Measurements from ENCODE around the gene ADA.

The ADA gene

DNA sequence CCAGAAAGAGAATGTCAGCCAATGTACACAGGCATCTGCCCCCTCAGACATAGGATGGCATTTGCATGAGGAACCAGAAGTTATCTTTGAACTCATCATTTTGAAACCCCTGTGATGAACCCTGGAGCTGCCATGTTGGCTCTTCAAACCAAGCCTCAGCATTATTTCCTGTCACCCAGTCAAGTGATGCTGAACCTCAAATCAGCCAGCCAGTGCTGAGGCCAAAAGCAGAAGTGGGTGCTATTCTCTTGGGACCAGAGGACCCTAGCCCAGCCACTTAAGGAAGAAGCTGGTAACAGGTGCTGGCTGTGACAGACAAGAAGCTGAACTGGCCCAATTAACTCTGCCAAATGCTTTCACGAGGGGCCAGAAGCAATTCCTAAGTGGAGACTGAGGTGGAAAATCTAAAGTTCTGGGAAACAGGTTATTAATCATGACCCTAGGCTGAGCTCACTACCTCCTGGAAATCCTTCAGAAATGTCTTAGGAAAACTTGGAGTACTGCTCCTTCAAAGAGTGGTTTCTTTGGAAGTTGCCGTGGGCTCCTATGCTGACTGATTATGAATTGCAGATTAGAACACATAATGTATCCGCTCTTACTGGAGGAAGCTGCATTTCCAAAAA, 65.1 kb downstream of the ADA start:
- TF ChIP-seq ZNF274 (IDR thresholded peaks at IDR 0.05; ENCODE audit: low read depth, low read length), result no peak
- no peak overlapping the region; the same call in 1 of the 2 replicates for H3K4me3 ChIP-seq (ENCODE audit: low read length)

DNA sequence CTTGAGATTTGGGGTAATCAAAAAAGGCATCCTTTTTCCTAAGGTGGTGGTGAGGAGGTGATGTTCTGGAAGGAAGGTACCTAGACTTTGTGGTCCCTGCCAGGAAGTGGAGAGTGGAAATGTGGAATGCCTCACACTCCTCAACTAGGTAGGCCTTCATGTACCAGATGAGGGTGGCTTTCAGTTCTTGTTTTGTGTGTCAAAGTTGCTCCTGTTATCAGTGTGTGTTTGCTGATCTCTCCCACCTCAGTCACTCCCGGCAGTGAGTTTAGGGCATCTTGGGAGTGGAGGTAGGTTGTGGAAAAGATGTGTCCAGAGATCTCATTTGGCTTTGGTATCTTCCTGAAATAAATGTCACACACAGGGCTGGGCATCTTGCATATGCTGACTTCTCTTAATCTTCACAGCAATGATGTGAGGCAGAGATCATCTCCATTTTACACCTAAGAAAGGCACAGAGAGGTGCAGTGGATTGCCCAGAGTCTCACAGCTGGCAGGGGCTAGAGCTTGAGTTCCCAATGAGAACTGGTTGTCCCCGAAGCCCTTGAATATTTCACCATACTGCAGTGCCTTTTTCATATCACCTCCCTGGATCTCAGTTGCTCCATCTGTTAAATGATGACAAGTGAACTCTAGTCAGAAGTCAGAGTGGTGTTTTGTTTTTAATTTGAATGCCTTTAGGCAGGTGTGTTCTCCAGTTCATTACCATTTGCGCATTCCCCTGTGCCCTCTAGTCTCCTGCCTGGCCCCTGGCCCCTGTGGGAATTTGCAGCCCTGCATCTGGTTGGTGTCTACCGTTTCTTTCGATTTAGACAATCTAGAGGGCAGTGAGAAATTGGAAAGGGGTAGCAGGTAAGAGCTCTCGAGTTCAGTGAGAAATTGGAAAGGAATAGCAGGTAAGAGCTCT, 66.2 kb downstream of the ADA start:
- TF ChIP-seq ZNF274 (IDR thresholded peaks at IDR 0.05; ENCODE audit: low read depth, low read length), result no peak
- peak overlapping the region; percentile 32; the same call in 1 of the 2 replicates for H3K4me3 ChIP-seq (ENCODE audit: low read length)

DNA sequence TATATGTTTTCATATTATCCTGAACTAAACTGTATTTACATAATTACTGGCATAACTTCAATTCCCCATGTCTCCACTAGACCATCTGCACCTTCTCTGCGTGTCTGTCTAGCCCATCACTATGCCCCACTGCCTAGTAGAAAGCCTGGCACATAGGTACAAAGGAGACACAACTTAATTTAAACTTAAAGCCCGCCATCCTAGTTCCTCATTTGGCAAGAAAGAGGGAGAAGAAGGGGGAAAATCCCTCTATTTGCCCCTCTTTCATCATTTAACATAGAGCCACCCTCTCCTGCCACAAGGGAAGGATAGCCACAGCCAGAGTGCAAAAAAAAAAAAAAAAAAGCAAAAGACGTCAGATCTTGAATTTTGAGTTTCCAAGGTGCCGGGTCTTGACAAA, 67.3 kb downstream of the ADA start:
- no peak for TF ChIP-seq ZNF274 (IDR thresholded peaks at IDR 0.05; ENCODE audit: low read depth, low read length)
- H3K4me3 ChIP-seq (ENCODE audit: low read length), result peak overlapping the region; percentile 31; the same call in 1 of the 2 replicates

DNA sequence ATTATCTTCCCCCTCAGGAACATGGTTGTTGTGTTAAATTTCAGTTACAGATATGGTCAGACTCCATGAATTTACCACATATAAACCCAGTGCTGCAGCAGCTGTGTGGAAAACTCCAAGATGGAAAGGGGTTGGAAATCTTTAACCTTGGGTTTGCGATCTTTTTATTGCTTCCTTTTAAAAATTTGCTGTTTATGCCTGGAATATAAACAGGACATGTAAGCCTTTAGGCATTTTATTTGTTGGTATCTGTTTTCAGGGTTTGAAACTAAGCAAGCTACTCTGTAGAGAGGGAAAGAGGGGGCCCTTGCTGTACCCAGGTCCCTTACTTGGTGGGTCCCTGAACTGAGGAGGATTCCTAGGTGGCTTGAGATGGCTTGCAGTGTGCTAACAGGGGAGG, 68.3 kb downstream of the ADA start:
- no peak for TF ChIP-seq ZNF274 (IDR thresholded peaks at IDR 0.05; ENCODE audit: low read depth, low read length)
- peak overlapping the region; percentile 47 for H3K4me3 ChIP-seq (ENCODE audit: low read length)

DNA sequence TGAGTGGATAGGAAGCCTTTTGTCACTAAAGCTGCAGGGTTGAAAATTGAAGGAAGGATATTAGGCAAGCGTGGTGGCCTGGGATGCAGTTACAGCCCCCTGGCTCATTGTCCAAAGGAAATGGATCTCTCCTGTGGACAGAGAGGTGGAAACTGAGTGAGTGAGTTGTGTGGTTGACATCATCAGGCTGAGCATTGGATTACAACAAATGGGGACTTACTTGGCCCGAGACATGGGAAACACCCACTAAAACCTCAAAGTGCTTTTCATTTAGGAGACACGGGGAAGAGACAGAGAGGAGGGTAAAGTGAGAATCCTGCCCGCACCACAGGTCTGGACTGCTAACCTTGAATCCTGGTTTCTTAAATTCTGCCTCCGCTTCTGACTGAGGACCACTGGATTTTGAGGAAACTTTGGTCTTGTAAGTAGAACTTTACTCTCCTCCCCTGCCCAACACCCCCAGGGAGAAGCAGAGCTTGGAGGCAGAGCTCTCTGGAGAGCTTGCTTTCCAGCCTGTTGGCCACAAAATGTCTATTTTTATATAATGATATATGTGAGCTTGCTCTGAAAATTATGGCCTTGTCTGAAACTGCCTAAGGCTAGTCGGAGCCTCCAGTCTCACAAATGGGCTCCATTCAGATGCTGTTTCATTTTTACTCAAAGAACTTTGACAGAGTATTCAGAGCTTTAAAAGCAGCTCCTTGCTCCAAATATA, 69.0 kb downstream of the ADA start, which contains the start of gene PKIG:
TSS of gene PKIG (plus strand) at position 269 of the 715 bp plus-strand sequence. CDS start 31,978 bp downstream, outside the sequence.
- no peak for TF ChIP-seq ZNF274 (IDR thresholded peaks at IDR 0.05; ENCODE audit: low read depth, low read length)
- peak within 1 kb of the TSS; percentile 47 for H3K4me3 ChIP-seq (ENCODE audit: low read length)

DNA sequence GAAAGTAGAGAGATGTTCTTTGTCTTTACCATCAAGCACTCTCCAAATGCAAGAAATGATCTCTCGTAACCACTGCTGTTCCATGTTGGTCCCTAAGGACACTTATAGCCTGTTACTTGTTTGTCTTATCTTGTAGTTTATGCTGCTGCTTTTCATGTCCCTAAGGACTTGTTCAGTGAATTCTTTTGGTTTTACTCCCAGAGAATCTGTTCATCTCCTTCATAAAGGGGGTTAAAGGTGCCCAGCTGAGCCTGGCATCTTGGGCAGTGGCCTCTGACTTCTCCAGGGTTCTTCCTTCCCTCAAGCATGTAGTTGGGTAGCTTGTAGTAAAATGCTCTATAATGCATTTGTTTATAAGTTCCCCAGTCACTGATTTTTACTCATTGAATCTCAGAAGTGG, 70.0 kb downstream of the ADA start:
- TF ChIP-seq ZNF274 (IDR thresholded peaks at IDR 0.05; ENCODE audit: low read depth, low read length), result no peak
- no peak overlapping the region for H3K4me3 ChIP-seq (ENCODE audit: low read length)

DNA sequence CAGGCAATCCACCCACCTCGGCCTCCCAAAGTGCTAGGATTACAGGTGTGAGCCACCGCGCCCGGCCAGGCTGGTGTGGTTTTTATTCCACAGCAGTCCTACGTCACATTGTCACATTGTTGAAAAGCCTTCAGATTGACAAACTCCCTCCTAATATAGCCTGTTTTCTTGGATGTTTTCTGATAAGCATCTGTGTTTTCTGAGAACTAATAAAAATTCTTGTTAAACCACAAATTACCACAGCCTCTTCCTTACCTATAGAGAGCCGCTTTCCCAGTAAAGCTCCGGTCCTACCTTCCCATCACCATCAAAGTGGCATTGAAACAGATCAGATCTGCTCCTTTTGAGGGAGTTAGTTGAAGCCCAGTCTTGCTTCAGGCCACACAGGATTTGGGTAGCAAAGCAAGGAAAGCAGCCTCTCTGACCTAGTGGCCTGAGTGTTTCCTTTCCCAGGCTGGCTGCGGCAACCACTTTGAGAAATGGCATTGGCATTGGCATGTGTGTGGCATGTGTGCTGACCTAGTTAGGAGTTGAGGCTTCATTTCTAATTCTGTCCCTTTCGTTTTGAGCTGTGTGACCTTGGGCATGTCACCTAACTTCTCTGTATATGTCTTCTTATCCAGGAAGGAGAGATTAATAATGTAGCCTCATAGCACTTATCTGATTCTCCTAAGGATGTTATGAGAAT, 70.8 kb downstream of the ADA start:
- no peak for TF ChIP-seq ZNF274 (IDR thresholded peaks at IDR 0.05; ENCODE audit: low read depth, low read length)
- H3K4me3 ChIP-seq (ENCODE audit: low read length), result no peak overlapping the region

DNA sequence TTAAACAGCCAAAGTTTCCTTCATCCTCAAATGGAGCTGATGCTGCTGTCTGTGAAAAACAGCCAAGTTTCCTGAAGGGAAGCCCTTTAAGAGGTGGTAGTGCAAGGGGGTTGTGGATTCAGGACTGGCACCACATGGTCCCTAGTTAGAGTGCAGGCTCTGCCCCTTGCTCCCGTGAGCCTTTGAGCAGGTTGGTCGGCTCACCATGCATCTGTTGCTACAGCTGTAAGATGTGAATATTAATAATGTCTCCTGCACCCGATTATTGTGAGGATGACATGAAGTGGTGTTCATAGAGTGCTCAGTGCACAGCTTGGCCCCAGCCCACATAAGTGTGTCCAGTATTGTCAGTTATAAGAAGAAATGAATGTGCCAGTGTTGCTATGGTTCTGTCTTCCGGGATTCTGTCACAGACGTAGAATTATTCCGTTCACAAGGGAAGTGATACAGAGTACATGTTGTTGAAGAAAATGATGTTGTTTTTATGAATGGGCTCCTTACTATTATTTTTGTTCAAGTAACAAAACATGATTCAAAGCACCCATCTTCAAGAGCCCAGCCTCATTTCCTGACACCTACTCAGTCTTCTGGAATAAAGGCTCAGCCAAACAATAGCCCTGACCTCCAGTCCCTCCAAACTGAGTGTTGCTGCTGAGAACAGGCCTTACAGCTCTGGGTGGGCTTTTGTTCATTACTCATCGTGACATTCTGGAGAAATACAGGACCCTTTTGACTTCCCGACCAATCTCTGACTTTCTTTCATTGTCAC, 72.0 kb downstream of the ADA start:
- TF ChIP-seq ZNF274 (IDR thresholded peaks at IDR 0.05; ENCODE audit: low read depth, low read length), result no peak
- H3K4me3 ChIP-seq (ENCODE audit: low read length), result no peak overlapping the region

DNA sequence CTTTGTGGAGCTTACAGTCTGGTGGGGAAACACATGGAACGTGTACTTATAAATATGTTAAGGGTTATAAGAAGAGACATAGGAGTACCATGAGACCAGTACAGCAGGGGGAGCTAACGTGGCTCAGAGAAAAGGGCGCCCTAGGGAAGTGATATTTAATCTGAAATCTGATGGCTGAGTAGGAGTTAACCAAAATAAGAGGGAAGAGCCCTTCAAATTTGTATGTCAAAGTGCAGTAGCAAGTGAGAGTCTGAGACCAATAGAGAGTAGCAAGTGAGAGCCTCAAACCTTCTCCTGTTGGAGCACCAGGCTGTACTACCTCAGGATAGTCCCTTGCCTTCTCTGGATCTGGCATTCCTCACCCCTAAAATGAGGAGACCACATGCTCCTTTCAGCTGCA, 75.2 kb downstream of the ADA start:
- TF ChIP-seq ZNF274 (IDR thresholded peaks at IDR 0.05; ENCODE audit: low read depth, low read length), result no peak
- H3K4me3 ChIP-seq (ENCODE audit: low read length), result no peak overlapping the region

DNA sequence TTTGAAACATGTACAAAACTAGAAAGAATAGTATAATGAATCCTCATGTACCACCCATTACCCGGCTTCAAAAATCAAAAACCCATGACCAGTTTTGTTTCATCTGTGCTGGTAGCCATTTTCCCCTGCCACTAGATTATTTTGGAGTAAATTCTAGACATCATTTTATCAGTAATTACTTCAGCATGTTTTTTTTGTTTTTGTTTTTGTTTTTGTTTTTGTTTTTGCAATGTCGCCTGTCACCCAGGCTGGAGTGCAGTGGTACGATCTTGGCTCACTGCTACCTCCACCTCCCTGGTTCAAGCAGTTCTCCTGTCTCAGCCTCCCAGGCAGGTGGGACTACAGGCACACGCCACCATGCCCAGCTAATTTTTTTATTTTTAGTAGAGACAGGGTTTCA, 77.1 kb downstream of the ADA start:
- TF ChIP-seq ZNF274 (IDR thresholded peaks at IDR 0.05; ENCODE audit: low read depth, low read length), result no peak
- no peak overlapping the region for H3K4me3 ChIP-seq (ENCODE audit: low read length)

DNA sequence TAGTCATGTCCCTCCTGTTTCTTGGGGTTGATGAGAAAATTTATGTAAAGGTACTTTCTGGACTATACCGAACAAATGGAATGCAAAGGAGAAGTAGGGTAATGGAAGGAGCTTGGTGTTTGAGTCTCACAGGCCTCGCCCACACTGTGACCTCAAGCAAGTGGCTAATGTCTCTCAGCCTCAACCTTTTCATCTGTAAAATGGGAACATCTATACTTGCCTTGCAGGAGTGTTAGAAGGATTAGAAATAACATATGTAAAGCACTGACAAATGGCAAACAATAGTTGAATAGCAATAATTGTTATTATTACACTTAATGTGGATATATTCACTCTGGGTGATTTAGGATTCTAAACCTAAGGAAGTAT, 78.0 kb downstream of the ADA start:
- no peak overlapping the region for H3K4me3 ChIP-seq (ENCODE audit: low read length)
- TF ChIP-seq ZNF274 (IDR thresholded peaks at IDR 0.05; ENCODE audit: low read depth, low read length), result no peak

DNA sequence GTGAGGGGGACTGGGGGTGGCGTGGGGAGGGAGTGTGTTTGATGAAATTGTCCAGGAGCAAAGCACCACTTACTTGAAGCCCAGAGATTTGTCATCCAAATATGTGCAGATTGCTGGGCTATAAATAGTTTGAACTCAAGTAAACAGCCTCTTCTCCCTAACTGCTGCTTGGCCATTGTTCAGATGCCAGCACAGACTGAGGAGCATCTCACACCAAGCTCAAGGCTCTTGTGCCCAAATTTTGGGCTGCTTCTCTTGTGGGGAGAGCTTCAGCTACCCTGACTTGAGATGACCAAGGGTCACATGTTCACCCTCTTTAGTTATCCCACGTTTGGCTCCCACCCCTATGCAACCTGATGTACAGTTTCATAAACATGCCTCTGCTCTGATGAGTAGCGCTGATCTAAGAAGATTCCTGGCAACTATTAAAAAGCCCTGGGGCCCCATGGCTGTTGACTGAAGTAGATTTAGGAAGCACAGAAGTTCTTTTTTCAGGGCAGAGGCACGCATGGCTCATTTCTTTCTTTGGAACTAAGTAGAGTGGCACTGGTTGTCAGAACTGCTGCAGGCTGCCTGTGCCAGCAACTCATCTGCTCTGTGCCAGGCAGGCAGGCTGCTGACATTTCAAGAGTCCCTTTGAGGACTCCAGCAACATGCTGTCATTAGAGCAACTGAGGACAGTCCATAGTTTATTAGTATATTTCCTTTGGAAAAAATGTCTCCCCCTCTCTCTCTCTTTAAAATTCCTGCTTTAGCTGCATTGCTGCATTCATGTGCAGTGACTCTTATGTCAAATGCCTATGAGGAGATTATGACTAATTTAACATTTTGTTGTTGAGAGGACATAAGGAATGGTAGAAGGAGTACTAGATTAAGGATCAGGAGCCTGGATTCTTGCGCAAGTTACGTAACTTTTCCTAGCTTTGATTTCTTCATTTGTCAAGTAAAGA, 78.7 kb downstream of the ADA start:
- TF ChIP-seq ZNF274 (IDR thresholded peaks at IDR 0.05; ENCODE audit: low read depth, low read length), result no peak
- H3K4me3 ChIP-seq (ENCODE audit: low read length), result no peak overlapping the region

Data from GM08714 (cell line).